Left lung (tissue), 10 donors: Measurements from ENCODE around the gene CAV1. TPM values are rescaled to one million over a fixed set of nuclear protein-coding genes. Genes with fewer than 3 reads are reported as not detected.

ENCODE experiments used
- ATAC-seq: fragments of 200-7000 bp; cut with Tn5 transposase; one replicate; pipeline ENCODE4 v1.9.1; 2020; ENCODE audit warnings: moderate library complexity
- DNase-seq, 4 donors: peaks; one replicate each; pipeline ENCODE4 v3.0.0-alpha.2; 2013 to 2020
- H3K27ac ChIP-seq, 2 donors: fragments of 200-600 bp; sonication (generic) in 1 of 2; one replicate each; pipeline versions ENCODE4 v1.5.0 to v1.8.0; 2020 to 2021
- H3K27me3 ChIP-seq, 2 donors: fragments of 200-600 bp; sonication (generic) in 1 of 2; one replicate each; pipeline versions ENCODE4 v1.5.0 to v1.8.0; 2020 to 2021
- H3K36me3 ChIP-seq, 2 donors: fragments of 200-600 bp; sonication (generic) in 1 of 2; one replicate each; pipeline versions ENCODE4 v1.5.0 to v1.8.0; 2020 to 2021
- H3K4me1 ChIP-seq, 2 donors: fragments of 200-600 bp; one replicate each; pipeline ENCODE4 v1.8.0; 2021
- H3K4me3 ChIP-seq, 2 donors: fragments of 200-600 bp; sonication (generic) in 1 of 2; one replicate each; pipeline versions ENCODE4 v1.5.0 to v1.8.0; 2020 to 2021; ENCODE audit warnings: mild to moderate bottlenecking in 1 of 2
- H3K9me3 ChIP-seq, 2 donors: fragments of 200-600 bp; sonication (generic) in 1 of 2; one replicate each; pipeline versions ENCODE4 v1.5.0 to v1.8.0; 2020 to 2021
- intact Hi-C, 2 donors: fragments of 100-400 bp; cut with DNase I; formaldehyde crosslinking; loops; one replicate each; pipeline versions ENCODE4 v1.11.2 to v1.14.2; 2022
- polyA plus RNA-seq, 6 donors: library from polyadenylated mRNA; unstranded; fragments of 120-200 nt; gene quantifications; one replicate each; pipeline ENCODE4 v1.2.1, GENCODE V29; 2013; ENCODE audit not compliant: insufficient read length in 6 of 6
- total RNA-seq, 2 donors: library from RNA; stranded (reverse); fragmentation: NEBNext Ultra II Directional; extraction: Animal tissue kit (Norgen Biotek cat#: 25700); gene quantifications; one replicate each; pipeline ENCODE4 v1.2.1, GENCODE V29; 2021
- TF ChIP-seq, protein P1 (sequence below), 2 donors: fragments of 200-600 bp; sonication (generic) in 1 of 2; IDR thresholded peaks; one replicate each; pipeline versions ENCODE4 v1.5.0 to v1.8.0; 2021; ENCODE audit warnings: antibody characterized with exemption in 2 of 2
- donor health status: DM: no; HTN: yes; CAD: no.
- donor health status: DM: no; HTN: no; CAD: no.

CAV1 gene
- total and polyA plus RNA-seq, 8 donors = 332 to 520 (median 402) TPM

DNA sequence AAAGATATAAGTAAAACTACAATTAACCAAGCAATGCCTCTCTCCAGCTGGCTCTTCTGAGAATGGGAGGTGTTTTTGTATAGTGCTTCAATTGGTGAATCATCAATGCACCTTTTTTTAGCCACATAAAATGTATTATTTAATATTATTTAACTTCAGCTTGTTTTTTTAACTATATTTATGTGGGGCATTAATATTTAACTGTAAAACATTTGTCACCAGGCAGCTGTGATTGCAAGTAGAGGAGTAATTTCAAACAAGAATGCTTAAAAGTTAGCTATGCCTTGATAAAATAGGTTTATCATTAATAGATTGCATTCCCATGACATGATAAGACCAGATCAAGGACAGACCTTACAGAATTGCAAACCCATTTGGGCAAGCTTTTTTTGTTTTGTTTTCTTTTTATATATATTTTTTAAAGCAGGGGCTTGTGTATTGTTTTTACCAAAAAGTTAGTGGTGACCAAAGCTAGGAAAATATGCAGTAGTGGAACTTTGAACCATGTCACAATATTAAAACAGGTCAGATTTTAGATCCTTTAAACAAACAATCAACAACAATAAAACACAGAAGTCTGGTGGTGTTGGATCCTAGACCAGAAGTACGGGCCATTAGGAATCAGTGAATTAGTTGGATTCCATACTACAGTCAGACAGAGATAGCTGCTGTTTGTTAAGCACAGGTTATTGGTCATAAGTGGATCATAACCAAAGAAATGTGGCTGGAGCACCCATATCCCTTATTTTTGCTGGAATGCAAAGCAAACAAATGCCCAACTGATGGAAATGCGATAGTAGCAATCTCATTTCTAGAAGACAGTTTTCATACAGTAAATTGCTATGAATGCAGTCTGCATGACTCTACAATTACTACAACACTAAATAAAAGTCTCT is 22.4 kb upstream of the CAV1 start:
- H3K36me3 ChIP-seq = peaks cover 0 to 7% of the 10 kb centered on the region in 2 donors
- ATAC-seq (no peak), DNase-seq (no peak)
- no peaks in the 10 kb centered on the region for H3K9me3 ChIP-seq
- intact Hi-C loops = no loop called here
- H3K4me1 ChIP-seq = peaks cover 0 to 22% of the 10 kb centered on the region in 2 donors
- TF ChIP-seq, protein P1, sequence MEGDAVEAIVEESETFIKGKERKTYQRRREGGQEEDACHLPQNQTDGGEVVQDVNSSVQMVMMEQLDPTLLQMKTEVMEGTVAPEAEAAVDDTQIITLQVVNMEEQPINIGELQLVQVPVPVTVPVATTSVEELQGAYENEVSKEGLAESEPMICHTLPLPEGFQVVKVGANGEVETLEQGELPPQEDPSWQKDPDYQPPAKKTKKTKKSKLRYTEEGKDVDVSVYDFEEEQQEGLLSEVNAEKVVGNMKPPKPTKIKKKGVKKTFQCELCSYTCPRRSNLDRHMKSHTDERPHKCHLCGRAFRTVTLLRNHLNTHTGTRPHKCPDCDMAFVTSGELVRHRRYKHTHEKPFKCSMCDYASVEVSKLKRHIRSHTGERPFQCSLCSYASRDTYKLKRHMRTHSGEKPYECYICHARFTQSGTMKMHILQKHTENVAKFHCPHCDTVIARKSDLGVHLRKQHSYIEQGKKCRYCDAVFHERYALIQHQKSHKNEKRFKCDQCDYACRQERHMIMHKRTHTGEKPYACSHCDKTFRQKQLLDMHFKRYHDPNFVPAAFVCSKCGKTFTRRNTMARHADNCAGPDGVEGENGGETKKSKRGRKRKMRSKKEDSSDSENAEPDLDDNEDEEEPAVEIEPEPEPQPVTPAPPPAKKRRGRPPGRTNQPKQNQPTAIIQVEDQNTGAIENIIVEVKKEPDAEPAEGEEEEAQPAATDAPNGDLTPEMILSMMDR (IDR thresholded peaks at IDR 0.05) = no peak
- H3K4me3 ChIP-seq = peak overlapping the region in 1 of 2 donors; percentile 60
- H3K27ac ChIP-seq = peak overlapping the region; percentile 86 to 88
- H3K27me3 ChIP-seq = peaks cover 0 to 39% of the 10 kb centered on the region in 2 donors

GRCh38 chr7:116503835-116504234 is 21.0 kb upstream of the CAV1 start:
- Histone ChIP-seq H3K4me3 (no peak overlapping the region), H3K9me3 (no peaks in the 10 kb centered on the region), H3K27me3 (peaks cover 0 to 34% of the 10 kb centered on the region in 2 donors), H3K27ac (no peak overlapping the region), H3K36me3 (peaks cover 0 to 8% of the 10 kb centered on the region in 2 donors), H3K4me1 (peaks cover 0 to 22% of the 10 kb centered on the region in 2 donors)
- ATAC-seq (no peak), DNase-seq (no peak)
- intact Hi-C loops = no loop called here
- TF ChIP-seq, protein P1 (IDR thresholded peaks at IDR 0.05) = no peak

DNA sequence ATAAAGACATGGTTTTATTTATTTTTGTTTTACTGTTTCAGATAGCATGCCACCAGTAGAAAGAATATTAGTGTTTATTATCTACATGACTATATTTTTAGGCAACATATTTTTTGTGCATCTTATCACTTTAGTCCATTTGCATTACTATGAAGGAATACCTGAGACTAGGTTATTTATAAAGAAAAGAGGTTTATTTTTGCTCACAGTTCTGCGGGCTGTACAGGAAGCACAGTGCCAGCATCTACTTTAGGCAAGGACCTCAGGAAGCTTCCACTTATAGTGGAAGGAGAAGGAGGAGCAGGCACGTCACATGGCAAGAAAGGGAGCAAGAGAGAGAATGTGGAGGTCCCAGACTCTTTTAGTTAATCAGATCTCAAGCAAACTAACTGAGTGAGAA is 19.6 kb upstream of the CAV1 start:
- DNase-seq (no peak), ATAC-seq (no peak)
- TF ChIP-seq, protein P1 (IDR thresholded peaks at IDR 0.05) = no peak
- intact Hi-C loops = no loop called here
- Histone ChIP-seq H3K4me3 (no peak overlapping the region), H3K27ac (no peak overlapping the region), H3K9me3 (no peaks in the 10 kb centered on the region), H3K36me3 (peaks cover 0 to 8% of the 10 kb centered on the region in 2 donors), H3K27me3 (peaks cover 0 to 20% of the 10 kb centered on the region in 2 donors), H3K4me1 (peaks cover 0 to 15% of the 10 kb centered on the region in 2 donors)

- Histone ChIP-seq H3K27me3 (peaks cover 0 to 14% of the 10 kb centered on the region in 2 donors), H3K4me1 (peaks cover 2 to 15% of the 10 kb centered on the region in 2 donors), H3K36me3 (peaks cover 0 to 8% of the 10 kb centered on the region in 2 donors), H3K9me3 (no peaks in the 10 kb centered on the region), H3K27ac (no peak overlapping the region), H3K4me3 (no peak overlapping the region)
- intact Hi-C loops = no loop called here
- ATAC-seq = no peak
- DNase-seq = no peak
- TF ChIP-seq, protein P1 (IDR thresholded peaks at IDR 0.05) = no peak
These were observed 19.0 kb upstream of the CAV1 start for GRCh38 chr7:116505823-116506222.

DNA sequence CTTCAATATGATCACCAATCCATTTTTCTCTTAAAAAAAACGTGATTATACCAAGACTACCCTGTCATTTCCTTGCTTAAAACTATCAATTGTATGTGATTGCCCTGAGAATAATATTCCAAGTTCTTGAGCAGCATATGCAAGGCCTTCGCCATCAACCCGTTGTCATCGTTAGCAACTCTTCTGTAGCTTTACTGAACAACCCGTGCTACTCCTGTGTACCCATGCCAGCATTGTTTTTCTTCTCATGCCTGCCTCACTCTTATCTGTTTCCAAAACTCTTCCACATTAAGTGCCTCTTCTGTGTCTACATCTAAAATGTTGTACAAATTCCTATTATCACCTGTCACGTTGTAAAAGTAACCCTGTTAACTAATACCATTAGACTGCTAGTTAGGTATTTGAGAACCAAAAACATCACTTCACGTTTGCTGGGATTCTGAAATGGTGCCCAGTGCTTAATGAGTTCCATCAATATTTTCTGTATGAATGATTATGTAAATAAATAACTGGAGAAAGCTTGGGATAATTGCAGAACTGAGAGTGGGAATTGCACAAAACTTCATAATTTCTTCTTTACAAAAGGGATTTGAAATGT is 14.8 kb upstream of the CAV1 start:
- DNase-seq (no peak), ATAC-seq (no peak)
- Histone ChIP-seq H3K27ac (peak overlapping the region in 1 of 2 donors; percentile 78), H3K36me3 (peaks cover 0 to 8% of the 10 kb centered on the region in 2 donors), H3K4me3 (no peak overlapping the region), H3K27me3 (no peaks in the 10 kb centered on the region), H3K4me1 (peaks cover 6 to 9% of the 10 kb centered on the region in 2 donors), H3K9me3 (no peaks in the 10 kb centered on the region)
- TF ChIP-seq, protein P1 (IDR thresholded peaks at IDR 0.05) = no peak
- intact Hi-C loops = no loop called here
